GM23248 (cell line): ENCODE data around the gene ANGPT4.

Source experiments
- EZH2 ChIP-seq: fragments of 200-600 bp; sonication (generic); IDR thresholded peaks from 2 replicates; pipeline ENCODE4 v1.6.1; 2018; ENCODE audit warnings: antibody characterized with exemption, mild to moderate bottlenecking; ENCODE audit not compliant: insufficient read depth, poor library complexity, severe bottlenecking
- EZH2phosphoT487 ChIP-seq: fragments of 200-600 bp; sonication (generic); IDR thresholded peaks from 2 replicates; pipeline ENCODE4 v1.6.1; 2018; ENCODE audit warnings: antibody characterized with exemption, moderate library complexity, mild to moderate bottlenecking, low read depth; ENCODE audit not compliant: insufficient read depth

GRCh38 chr20:961768-962167, 45.6 kb upstream of the ANGPT4 start:
- TF ChIP-seq EZH2, result no peak
- TF ChIP-seq EZH2phosphoT487, result no peak
